HG03045 (cell line): ENCODE data around the gene FTH1.
A peak's percentile ranks its signal among the peaks of the same experiment; 100 is the strongest.
"Not testable (repeated sequence)": the region's sequence is repeated elsewhere in the genome, so short reads cannot be mapped to it uniquely, and the experiment has no call there.

Source experiments
- ATAC-seq: cut with Tn5 transposase; IDR thresholded peaks from one replicate; pipeline ENCODE4 v1.9.1; 2021; ENCODE audit warnings: mild to moderate bottlenecking, moderate library complexity; ENCODE audit not compliant: unreplicated experiment

Gene FTH1

GRCh38 chr11:61978703-61979661 lies 11.5 kb upstream of the FTH1 start:
- ATAC-seq = no peak

GRCh38 chr11:61976813-61977475 lies 9.5 kb upstream of the FTH1 start:
- no peak for ATAC-seq

GRCh38 chr11:61976420-61976800 lies 9.0 kb upstream of the FTH1 start:
- ATAC-seq = no peak

GRCh38 chr11:61975638-61976419 lies 8.4 kb upstream of the FTH1 start:
- ATAC-seq = no peak

- ATAC-seq = no peak
Measured at GRCh38 chr11:61974766-61975631, 7.6 kb upstream of the FTH1 start.

GRCh38 chr11:61973476-61974162 lies 6.2 kb upstream of the FTH1 start:
- ATAC-seq = no peak

- no peak for ATAC-seq
Measured at GRCh38 chr11:61972672-61973475, 5.4 kb upstream of the FTH1 start.

- no peak for ATAC-seq
Measured at GRCh38 chr11:61972112-61972671, 4.8 kb upstream of the FTH1 start.

GRCh38 chr11:61971248-61972111 lies 4.0 kb upstream of the FTH1 start:
- no peak for ATAC-seq

GRCh38 chr11:61969838-61970662 lies 2.6 kb upstream of the FTH1 start:
- no peak for ATAC-seq

- ATAC-seq = no peak
Measured at GRCh38 chr11:61969391-61969758, 1.9 kb upstream of the FTH1 start.

GRCh38 chr11:61968758-61969390 lies 1.4 kb upstream of the FTH1 start:
- ATAC-seq = no peak

GRCh38 chr11:61967924-61968757 lies 707 bp upstream of the FTH1 start:
- ATAC-seq = peak; percentile 33

- ATAC-seq = no peak
Measured at GRCh38 chr11:61966734-61967115, 709 bp downstream of the FTH1 start.

- ATAC-seq = not testable (repeated sequence)
Measured at GRCh38 chr11:61964666-61965271, 2.7 kb downstream of the FTH1 start.
